GM20431 (cell line): ENCODE data around the gene MS4A18.
"Not testable (repeated sequence)": the region's sequence is repeated elsewhere in the genome, so short reads cannot be mapped to it uniquely, and the experiment has no call there.

Experiments used
- in situ Hi-C: fragments of 300-500 bp; cut with MseI, MboI; formaldehyde crosslinking; loops from one replicate; pipeline ENCODE4 v1.15.0; 2020; ENCODE audit warnings: low sequenced_read_pairs; ENCODE audit not compliant: unreplicated experiment

Gene MS4A18

GRCh38 chr11:60724420-60724819, at the start of gene MS4A18:
TSS of gene MS4A18 (plus strand) at chr11:60724720.
- in situ Hi-C loops = no loop called here

- in situ Hi-C loops = not testable (repeated sequence)
These were observed 46.3 kb upstream of the MS4A18 start for GRCh38 chr11:60678231-60678630.

GRCh38 chr11:60679879-60680278, 44.6 kb upstream of the MS4A18 start:
- in situ Hi-C loops = no loop called here

- in situ Hi-C loops = no loop called here
These were observed 43.9 kb upstream of the MS4A18 start for GRCh38 chr11:60680455-60681119.

DNA sequence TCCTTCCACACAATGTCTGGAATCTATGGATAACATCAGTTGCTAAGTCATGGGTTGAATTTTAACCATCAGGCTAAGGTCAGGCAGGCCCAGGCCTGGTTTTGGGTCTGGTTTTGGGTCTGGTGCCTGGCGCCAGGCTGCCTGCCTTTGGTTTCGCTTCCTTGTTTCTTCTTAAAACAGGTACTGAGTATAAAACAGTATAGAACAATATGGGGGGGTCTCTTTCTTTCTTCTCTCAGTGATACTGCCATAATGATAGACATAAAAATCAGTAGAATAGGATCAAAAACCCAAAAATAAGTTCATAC, 40.0 kb upstream of the MS4A18 start:
- in situ Hi-C loops = not testable (repeated sequence)

DNA sequence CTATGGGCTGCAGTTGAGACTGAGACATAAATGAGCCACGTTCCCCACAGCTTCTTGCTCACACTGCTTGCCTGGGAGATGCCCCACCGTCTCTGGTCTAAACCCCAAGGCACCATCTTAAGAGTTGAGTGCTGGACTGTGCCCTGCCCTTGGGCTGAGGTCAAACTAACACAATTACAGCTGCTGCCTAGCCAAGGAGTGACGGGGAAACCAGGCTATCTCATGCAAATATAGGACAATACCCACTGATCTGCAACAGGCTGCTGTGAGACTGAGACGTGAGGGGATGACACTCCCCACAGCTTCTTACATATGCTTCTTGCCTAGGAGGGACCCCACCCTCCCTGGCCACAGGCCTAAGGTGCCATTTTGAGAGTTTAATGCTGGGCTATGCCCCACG, 32.9 kb upstream of the MS4A18 start:
- in situ Hi-C loops = no loop called here

- in situ Hi-C loops = no loop called here
These were observed 25.2 kb upstream of the MS4A18 start, which contains the start of gene MS4A8 for GRCh38 chr11:60699284-60699691. TSS of gene MS4A8 (plus strand) at chr11:60699612. CDS start at chr11:60700861, 1,249 bp downstream.

- in situ Hi-C loops = no loop called here
These were observed 24.6 kb upstream of the MS4A18 start for GRCh38 chr11:60699936-60700335.

DNA sequence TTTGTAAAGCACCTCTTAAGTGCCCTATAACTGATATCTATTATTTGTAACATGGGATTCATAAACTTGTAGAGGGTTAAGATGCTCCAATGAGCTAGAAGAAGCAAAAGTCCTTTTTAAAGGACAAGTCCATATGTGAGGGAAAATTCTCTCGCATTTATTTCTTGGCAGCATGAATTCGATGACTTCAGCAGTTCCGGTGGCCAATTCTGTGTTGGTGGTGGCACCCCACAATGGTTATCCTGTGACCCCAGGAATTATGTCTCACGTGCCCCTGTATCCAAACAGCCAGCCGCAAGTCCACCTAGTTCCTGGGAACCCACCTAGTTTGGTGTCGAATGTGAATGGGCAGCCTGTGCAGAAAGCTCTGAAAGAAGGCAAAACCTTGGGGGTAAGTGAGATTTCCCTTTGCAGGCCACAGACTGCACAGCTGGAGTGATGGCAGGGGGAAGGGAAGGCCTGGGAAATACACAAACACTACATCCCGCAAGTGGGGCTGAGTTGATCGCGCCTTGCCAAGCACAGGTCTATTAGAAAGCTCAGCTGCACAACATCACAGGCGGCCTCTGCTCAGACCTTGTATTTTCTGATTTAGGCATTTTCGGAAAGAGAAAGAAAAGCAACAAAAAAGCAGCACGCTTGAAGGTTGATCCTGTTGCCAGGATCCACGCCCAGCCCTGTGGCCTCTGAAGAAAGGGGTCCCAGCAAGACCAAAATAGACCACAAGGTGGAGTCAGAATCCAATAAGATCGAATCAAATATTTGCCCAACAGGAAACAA, 23.6 kb upstream of the MS4A18 start:
- in situ Hi-C loops = no loop called here

DNA sequence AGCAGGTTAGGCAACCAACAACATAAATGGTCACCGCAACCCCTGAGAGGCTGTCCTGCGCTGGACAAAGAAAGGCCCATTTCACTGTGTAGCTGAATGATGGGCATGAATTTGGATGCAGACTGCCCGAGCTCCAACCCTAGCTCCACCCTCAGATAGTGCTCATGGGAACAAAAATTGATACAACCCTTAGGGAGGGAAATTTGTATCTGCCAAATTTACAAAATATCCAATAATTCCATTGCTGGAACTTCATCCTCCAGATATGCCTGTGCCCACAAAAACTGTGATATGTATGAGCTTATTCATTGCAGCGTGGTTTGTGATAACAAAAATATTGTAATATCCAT, 23.1 kb upstream of the MS4A18 start:
- in situ Hi-C loops = no loop called here

DNA sequence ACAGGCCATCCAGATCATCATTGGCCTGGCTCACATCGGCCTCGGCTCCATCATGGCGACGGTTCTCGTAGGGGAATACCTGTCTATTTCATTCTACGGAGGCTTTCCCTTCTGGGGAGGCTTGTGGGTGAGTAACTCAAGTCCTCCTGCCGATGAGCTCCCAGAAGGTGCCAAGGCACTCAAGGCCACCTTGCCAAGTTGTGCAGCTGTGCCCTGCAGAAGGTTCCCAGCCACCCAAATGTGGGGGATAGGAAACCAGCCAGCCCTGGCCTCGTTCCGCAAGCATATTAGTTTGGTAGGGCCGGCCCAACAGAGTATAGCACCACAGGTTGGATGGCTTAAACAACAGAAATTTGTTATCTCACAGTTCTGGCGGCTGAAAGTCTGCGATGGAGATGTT, 21.1 kb upstream of the MS4A18 start:
- in situ Hi-C loops = no loop called here

- in situ Hi-C loops = no loop called here
These were observed 18.6 kb upstream of the MS4A18 start for GRCh38 chr11:60705895-60706294.

DNA sequence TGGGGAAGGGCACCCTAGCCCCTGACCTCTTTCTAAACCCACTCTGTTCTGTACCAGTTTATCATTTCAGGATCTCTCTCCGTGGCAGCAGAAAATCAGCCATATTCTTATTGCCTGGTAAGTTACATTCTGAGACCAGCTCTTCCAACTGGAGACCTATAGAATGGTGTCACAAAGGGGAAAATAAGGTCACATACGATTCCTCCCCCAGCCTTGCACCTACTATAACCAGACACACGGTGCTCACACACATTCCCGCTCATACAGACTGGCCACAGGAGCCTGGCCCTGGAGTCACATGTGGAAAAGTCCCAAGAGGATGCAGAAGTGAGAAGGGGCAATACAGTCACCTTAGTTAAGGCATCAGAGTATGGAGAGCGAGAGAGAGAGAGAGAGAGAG, 17.6 kb upstream of the MS4A18 start:
- in situ Hi-C loops = no loop called here

DNA sequence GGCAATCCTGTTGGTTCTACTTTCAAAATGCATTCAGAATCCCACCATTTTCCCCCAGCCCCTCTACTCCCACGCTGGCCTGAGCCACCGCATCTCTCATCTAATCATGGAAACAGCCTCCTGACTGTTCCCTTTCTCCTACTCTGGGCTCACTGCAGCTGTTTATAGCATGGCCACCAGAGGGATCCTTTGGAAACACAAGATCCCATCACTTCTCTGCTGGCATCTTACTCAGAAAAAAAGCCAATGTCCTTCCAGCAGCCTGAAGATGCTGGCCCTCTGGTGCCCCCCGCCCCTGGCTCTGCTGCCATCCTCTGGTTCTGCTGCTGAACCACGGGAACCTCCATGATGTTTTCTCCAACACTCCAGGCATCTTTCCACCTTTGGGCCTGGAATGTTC, 14.0 kb upstream of the MS4A18 start:
- in situ Hi-C loops = no loop called here

- in situ Hi-C loops = no loop called here
These were observed 13.2 kb upstream of the MS4A18 start for GRCh38 chr11:60711276-60711675.

- in situ Hi-C loops = not testable (repeated sequence)
These were observed 11.1 kb upstream of the MS4A18 start for GRCh38 chr11:60713423-60713822.

GRCh38 chr11:60717956-60718355, 6.6 kb upstream of the MS4A18 start:
- in situ Hi-C loops = no loop called here

DNA sequence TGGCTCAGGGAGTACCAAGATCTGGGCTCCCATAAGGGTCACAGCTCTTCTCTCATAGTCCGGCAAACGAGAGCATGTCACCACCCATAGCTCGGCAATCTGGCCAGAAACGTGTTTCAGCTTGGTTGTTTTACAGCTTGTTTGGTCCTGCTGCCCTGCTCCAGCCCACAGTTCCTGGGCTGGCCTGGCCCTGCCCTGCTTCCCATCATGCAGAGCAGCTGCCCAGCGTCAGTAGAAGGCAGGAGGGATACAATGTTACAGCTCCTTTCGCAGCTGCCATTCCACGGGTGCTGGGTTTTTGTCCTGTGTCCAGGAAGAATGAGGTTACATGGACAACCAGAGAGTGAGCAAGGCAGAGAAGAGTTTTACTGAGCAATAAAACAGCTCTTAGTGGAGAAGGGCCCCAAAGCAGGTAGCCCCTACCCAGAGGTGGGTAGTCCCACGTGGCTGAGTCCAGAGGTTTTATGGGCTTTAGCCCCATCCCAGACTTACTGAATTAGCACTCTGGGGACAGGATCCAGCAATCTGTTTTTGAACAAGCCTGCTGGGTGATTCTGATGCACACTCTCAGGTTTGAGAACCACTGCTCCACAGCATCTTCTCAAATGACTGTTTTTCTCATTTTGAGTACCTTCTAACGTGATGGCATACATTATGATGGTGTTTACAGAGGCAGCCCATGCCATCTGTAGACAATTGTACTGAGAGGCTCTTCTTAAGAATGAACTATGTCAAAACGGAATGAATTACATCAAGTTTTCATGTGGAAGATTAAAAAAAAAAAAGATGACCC, 5.8 kb upstream of the MS4A18 start:
- in situ Hi-C loops = no loop called here

DNA sequence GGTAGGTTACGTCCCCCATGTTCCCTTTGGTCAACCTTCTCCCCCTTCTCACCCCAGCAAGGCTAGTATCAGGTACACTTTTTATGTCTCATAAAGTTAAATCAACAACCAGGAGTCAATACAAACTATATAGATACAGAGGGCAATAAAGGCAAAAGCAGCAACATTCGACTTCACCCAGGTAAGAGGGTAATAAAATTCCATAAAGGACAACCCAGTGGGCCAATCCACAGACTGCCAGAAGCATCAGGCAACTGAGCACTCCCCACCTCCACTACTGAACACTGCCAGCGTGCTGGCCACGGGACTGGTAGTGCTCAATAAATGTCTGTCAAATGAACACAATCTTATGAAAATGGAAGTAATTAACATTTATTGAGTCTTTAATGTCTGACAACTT, 5.1 kb upstream of the MS4A18 start:
- in situ Hi-C loops = no loop called here

DNA sequence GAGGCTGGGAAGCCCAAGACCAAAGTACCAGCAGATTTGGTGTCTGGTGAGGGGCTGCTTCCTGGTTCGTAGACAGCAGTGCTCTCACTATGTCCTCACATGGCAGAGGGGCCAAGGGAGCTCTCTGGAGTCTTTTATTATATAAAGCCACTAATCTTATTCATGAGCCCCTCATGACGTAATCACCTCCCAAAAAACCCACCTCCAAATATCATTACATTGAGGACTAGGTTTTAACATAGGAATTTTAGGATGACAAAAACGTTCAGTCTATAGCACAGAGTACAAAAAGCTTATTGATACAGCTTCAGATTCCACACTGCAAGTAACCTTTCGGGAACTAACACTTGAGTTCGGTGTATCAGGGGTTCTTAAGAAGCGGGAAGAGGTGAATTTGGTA, 4.1 kb upstream of the MS4A18 start:
- in situ Hi-C loops = no loop called here

DNA sequence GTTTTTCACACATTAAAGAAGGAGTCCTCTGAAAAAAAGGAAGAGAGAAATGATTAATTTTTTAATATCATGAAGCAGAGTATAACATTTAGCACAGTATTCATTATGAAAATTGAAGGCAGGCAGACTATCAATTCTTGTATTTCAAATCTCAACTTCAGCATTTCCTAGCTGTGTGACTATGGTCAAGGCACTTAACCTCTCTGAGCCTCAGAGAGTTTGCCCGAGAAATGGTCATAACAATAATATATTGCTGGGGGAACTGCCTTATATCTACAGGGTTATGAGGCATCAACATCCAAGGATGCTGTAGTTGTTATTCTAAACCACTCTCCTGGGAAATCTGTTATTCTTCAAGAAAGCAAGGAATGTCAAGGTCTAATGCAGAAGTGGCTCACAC, 1.1 kb downstream of the MS4A18 start:
- in situ Hi-C loops = no loop called here
